HepG2 (cell line): Measurements from ENCODE around the gene SYNGR2. TPM values are rescaled to one million over a fixed set of nuclear protein-coding genes. Genes with fewer than 3 reads are reported as not detected.

ENCODE experiments used
- CENPX ChIP-seq: sonication (generic); formaldehyde crosslinking; IDR thresholded peaks from 2 replicates; pipeline ENCODE4 v1.9.0; 2021; ENCODE audit warnings: mild to moderate bottlenecking, missing genetic modification reagents, moderate library complexity
- DPF2 ChIP-seq: sonication (generic); formaldehyde crosslinking; IDR thresholded peaks from 2 replicates; pipeline ENCODE4 v1.4.0; 2020; ENCODE audit warnings: mild to moderate bottlenecking, low read depth, missing genetic modification reagents, borderline replicate concordance
- ELF3 ChIP-seq: IDR thresholded peaks from 2 replicates; pipeline ENCODE4 v1.6.1; 2016; ENCODE audit warnings: missing genetic modification reagents, missing compliant biosample characterization
- GABPB1 ChIP-seq: IDR thresholded peaks from 2 replicates; pipeline ENCODE4 v1.6.1; 2016; ENCODE audit warnings: mild to moderate bottlenecking, missing genetic modification reagents, moderate library complexity, missing compliant biosample characterization
- KDM4B ChIP-seq: sonication (generic); formaldehyde crosslinking; IDR thresholded peaks from 2 replicates; pipeline ENCODE4 v1.4.0; 2020; ENCODE audit warnings: missing genetic modification reagents
- KLF13 ChIP-seq: sonication (generic); formaldehyde crosslinking; IDR thresholded peaks from 2 replicates; pipeline ENCODE4 v1.4.0; 2020; ENCODE audit warnings: mild to moderate bottlenecking, missing genetic modification reagents
- KLF16 ChIP-seq, 2 experiments: sonication (generic) in 1 of 2; formaldehyde crosslinking in 1 of 2; IDR thresholded peaks; 2 replicates each; pipeline versions ENCODE4 v1.6.1 to v1.8.0; 2016 to 2023; ENCODE audit warnings: missing genetic modification reagents in 2 of 2, missing compliant biosample characterization in 1 of 2
- NFE2L2 ChIP-seq: fragments of 150-350 bp; IDR thresholded peaks from 2 replicates; pipeline ENCODE4 v1.6.1; 2014; ENCODE audit warnings: low read length
- RELA ChIP-seq: sonication (generic); formaldehyde crosslinking; IDR thresholded peaks from 2 replicates; pipeline ENCODE4 v1.4.0; 2020; ENCODE audit warnings: missing genetic modification reagents
- SIX4 ChIP-seq: sonication (generic); formaldehyde crosslinking; IDR thresholded peaks from 2 replicates; pipeline ENCODE4 v1.4.0; 2020; ENCODE audit warnings: missing genetic modification reagents
- SP1 ChIP-seq, 2 experiments: fragments of 450-650 bp in 1 of 2; sonication (generic) in 1 of 2; formaldehyde crosslinking in 1 of 2; IDR thresholded peaks; 2 replicates each; pipeline versions ENCODE4 v1.4.0 to v1.6.1; 2016 to 2020; ENCODE audit warnings: missing genetic modification reagents in 1 of 2
- THYN1 ChIP-seq: sonication (generic); formaldehyde crosslinking; IDR thresholded peaks from 2 replicates; pipeline ENCODE4 v1.8.1; 2023; ENCODE audit warnings: low read depth, mild to moderate bottlenecking, moderate library complexity, missing genetic modification reagents, borderline replicate concordance
- ZBTB8A ChIP-seq: sonication (generic); formaldehyde crosslinking; IDR thresholded peaks from 2 replicates; pipeline ENCODE4 v1.4.0; 2020; ENCODE audit warnings: mild to moderate bottlenecking, low read depth, missing genetic modification reagents, borderline replicate concordance
- ZFAT ChIP-seq: sonication (generic); formaldehyde crosslinking; conservative IDR thresholded peaks from 2 replicates; pipeline ENCODE4 v1.8.1; 2023; ENCODE audit warnings: missing genetic modification reagents, inconsistent platforms
- ZNF10 ChIP-seq: sonication (generic); formaldehyde crosslinking; IDR thresholded peaks from 2 replicates; pipeline ENCODE4 v1.4.0; 2020; ENCODE audit warnings: mild to moderate bottlenecking, low read depth, missing genetic modification reagents, borderline replicate concordance
- ZNF546 ChIP-seq: sonication (generic); formaldehyde crosslinking; conservative IDR thresholded peaks from 2 replicates; pipeline ENCODE4 v1.8.1; 2023; ENCODE audit warnings: mild to moderate bottlenecking, missing genetic modification reagents
- ZZZ3 ChIP-seq: sonication (generic); formaldehyde crosslinking; IDR thresholded peaks from 2 replicates; pipeline ENCODE4 v1.4.0; 2020; ENCODE audit warnings: missing genetic modification reagents, mild to moderate bottlenecking, borderline replicate concordance
- polyA plus RNA-seq, 8 experiments: library from polyadenylated mRNA; depleted of rRNA in 3 of 8; stranded (reverse) in 7 of 8; unstranded in 1 of 8; fragments of >200 nt; fragmentation: Illumina TruSeq in 4 of 8; extraction: Trizol in 4 of 8; gene quantifications; 2 replicates each; pipeline versions ENCODE4 v1.2.1 to v1.2.3, GENCODE V29; 2011 to 2016; ENCODE audit warnings: low read depth in 4 of 8, missing spikeins in 1 of 8, mixed read lengths in 1 of 8; ENCODE audit not compliant: insufficient read depth in 1 of 8
- total RNA-seq, 5 experiments: library from RNA; depleted of rRNA; stranded (reverse); fragments of >200 nt; fragmentation: Illumina TruSeq; extraction: Trizol; gene quantifications; 2 replicates each; pipeline ENCODE4 v1.2.3, GENCODE V29; 2016; ENCODE audit warnings: low read depth in 1 of 5
- TF ChIP-seq, protein P1 (sequence below): sonication (generic); formaldehyde crosslinking; IDR thresholded peaks from 2 replicates; pipeline ENCODE4 v1.8.0; 2022; ENCODE audit warnings: low read depth, missing genetic modification reagents
- TF ChIP-seq, protein P2 (sequence below): sonication (generic); formaldehyde crosslinking; IDR thresholded peaks from 2 replicates; pipeline ENCODE4 v1.9.0; 2022; ENCODE audit warnings: missing genetic modification reagents, mild to moderate bottlenecking, borderline replicate concordance
- TF ChIP-seq, protein P3 (sequence below): IDR thresholded peaks from 2 replicates; pipeline ENCODE4 v1.6.1; 2016; ENCODE audit warnings: low read depth, borderline replicate concordance
- TF ChIP-seq, protein P4 (sequence below): sonication (generic); formaldehyde crosslinking; IDR thresholded peaks from 2 replicates; pipeline ENCODE4 v1.5.1; 2020; ENCODE audit warnings: missing genetic modification reagents, mild to moderate bottlenecking, borderline replicate concordance
- TF ChIP-seq, protein P5 (sequence below): fragments of 450-650 bp; IDR thresholded peaks from 2 replicates; pipeline ENCODE4 v1.6.1; 2017

Gene SYNGR2
- total and polyA plus RNA-seq, 2 of the 13 experiments (the other 11 are each of a cell fraction or from before 2014, with no cell fraction given) = 46.7 to 170 TPM

DNA sequence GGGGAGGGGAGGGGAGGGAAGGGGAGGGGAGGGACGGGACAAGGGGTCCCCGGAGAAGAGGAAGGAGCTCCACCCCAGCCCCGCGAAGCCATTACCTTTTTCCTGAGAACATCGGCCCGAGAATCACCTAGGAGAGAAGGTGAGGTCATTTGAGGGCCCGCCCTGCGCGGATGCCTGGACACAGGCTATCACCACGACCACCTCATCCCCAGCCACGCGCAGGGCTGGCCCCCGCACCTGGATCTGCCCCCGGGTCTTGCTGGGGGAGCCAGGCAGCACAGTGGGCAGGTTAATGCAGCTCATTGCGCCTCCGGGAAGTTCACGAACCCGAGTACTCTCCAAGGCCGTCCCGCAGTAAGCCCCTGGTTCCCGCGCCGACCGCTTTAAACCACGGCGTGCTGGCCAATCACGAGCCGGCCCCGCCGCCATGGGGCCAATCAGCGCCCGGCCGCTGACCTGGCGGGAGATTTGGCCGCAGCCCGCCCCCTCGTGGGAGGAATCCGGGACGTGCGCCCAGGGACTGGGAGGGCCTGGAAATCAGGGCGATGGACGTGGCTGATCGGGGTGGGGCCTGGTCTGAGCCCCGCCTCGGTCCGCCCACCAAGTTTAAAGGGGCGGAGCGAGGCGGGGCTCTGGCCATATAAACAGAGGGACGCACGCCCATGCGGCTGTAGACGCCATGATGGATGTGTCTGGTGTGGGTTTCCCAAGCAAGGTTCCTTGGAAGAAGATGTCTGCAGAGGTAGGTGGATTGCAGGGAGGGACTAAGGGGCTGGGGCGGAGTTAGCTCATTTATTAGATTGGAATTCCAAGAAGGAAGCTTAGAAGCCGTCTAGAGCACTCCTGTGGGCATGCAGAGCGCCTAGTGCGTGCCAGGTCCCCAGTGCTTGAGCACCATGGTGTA, 18.6 kb downstream of the SYNGR2 start, which contains the start of the genes AFMID and TK1 (continued):
- peak; percentile 91; the same call in 1 of the 2 replicates for TF ChIP-seq KDM4B (CRISPR knock-in tag)
- 0 out of 2 replicates have a peak, but pooled peaks have one; percentile 57 for TF ChIP-seq ZNF546 (CRISPR knock-in tag)
- TF ChIP-seq, protein P1, sequence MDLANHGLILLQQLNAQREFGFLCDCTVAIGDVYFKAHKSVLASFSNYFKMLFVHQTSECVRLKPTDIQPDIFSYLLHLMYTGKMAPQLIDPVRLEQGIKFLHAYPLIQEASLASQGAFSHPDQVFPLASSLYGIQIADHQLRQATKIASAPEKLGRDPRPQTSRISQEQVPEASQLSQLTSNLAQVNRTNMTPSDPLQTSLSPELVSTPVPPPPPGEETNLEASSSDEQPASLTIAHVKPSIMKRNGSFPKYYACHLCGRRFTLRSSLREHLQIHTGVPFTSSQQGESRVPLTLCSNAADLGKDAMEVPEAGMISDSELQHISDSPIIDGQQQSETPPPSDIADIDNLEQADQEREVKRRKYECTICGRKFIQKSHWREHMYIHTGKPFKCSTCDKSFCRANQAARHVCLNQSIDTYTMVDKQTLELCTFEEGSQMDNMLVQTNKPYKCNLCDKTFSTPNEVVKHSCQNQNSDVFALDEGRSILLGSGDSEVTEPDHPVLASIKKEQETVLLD = peak; percentile 98
- TF ChIP-seq, protein P2, sequence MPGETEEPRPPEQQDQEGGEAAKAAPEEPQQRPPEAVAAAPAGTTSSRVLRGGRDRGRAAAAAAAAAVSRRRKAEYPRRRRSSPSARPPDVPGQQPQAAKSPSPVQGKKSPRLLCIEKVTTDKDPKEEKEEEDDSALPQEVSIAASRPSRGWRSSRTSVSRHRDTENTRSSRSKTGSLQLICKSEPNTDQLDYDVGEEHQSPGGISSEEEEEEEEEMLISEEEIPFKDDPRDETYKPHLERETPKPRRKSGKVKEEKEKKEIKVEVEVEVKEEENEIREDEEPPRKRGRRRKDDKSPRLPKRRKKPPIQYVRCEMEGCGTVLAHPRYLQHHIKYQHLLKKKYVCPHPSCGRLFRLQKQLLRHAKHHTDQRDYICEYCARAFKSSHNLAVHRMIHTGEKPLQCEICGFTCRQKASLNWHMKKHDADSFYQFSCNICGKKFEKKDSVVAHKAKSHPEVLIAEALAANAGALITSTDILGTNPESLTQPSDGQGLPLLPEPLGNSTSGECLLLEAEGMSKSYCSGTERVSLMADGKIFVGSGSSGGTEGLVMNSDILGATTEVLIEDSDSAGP (CRISPR knock-in tag) = peak; percentile 94
- peak; percentile 85 for TF ChIP-seq ELF3
- TF ChIP-seq ZZZ3 (CRISPR knock-in tag) = no peak; the same call in 1 of the 2 replicates
- 0 out of 2 replicates have a peak, but pooled peaks have one; percentile 50 for TF ChIP-seq RELA (CRISPR knock-in tag)
- TF ChIP-seq GABPB1 (CRISPR knock-in tag) = peak; percentile 82; the same call in 1 of the 2 replicates
- TF ChIP-seq, protein P3, sequence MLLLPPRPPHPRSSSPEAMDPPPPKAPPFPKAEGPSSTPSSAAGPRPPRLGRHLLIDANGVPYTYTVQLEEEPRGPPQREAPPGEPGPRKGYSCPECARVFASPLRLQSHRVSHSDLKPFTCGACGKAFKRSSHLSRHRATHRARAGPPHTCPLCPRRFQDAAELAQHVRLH = peak; percentile 53; the same call in 1 of the 2 replicates
- no peak for TF ChIP-seq NFE2L2
- TF ChIP-seq ZNF10 (CRISPR knock-in tag) = no peak
- no peak for TF ChIP-seq DPF2 (CRISPR knock-in tag)
- TF ChIP-seq ZBTB8A (CRISPR knock-in tag) = peak; percentile 36; the same call in 1 of the 2 replicates
- TF ChIP-seq KLF16 (CRISPR knock-in tag; IDR thresholded peaks at IDR 0.05) = peak in 1 of 2 experiments; percentile 98; a peak in 2 of 4 replicates
- TF ChIP-seq, protein P4, sequence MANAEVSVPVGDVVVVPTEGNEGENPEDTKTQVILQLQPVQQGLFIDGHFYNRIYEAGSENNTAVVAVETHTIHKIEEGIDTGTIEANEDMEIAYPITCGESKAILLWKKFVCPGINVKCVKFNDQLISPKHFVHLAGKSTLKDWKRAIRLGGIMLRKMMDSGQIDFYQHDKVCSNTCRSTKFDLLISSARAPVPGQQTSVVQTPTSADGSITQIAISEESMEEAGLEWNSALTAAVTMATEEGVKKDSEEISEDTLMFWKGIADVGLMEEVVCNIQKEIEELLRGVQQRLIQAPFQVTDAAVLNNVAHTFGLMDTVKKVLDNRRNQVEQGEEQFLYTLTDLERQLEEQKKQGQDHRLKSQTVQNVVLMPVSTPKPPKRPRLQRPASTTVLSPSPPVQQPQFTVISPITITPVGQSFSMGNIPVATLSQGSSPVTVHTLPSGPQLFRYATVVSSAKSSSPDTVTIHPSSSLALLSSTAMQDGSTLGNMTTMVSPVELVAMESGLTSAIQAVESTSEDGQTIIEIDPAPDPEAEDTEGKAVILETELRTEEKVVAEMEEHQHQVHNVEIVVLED (CRISPR knock-in tag) = peak; percentile 75; the same call in 1 of the 2 replicates
- no peak for TF ChIP-seq CENPX (CRISPR knock-in tag)
- no peak for TF ChIP-seq SIX4
- peak; percentile 99 for TF ChIP-seq THYN1 (CRISPR knock-in tag)
- TF ChIP-seq KLF13 (CRISPR knock-in tag) = no peak
- TF ChIP-seq ZFAT = no peak
- TF ChIP-seq SP1 (IDR thresholded peaks at IDR 0.05) = 0 out of 2 replicates have a peak, but pooled peaks have one; percentile 31
- TF ChIP-seq SP1 (CRISPR knock-in tag; IDR thresholded peaks at IDR 0.05) = peak; percentile 97
- TF ChIP-seq, protein P5, sequence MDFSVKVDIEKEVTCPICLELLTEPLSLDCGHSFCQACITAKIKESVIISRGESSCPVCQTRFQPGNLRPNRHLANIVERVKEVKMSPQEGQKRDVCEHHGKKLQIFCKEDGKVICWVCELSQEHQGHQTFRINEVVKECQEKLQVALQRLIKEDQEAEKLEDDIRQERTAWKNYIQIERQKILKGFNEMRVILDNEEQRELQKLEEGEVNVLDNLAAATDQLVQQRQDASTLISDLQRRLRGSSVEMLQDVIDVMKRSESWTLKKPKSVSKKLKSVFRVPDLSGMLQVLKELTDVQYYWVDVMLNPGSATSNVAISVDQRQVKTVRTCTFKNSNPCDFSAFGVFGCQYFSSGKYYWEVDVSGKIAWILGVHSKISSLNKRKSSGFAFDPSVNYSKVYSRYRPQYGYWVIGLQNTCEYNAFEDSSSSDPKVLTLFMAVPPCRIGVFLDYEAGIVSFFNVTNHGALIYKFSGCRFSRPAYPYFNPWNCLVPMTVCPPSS = no peak
